ENCODE results near the gene C5. TPM values are rescaled to one million over a fixed set of nuclear protein-coding genes. Genes with fewer than 3 reads are reported as not detected.

C5 gene
- total and polyA plus RNA-seq, 9 of the 15 experiments (the other 6 are each of a cell fraction or from before 2014, with no cell fraction given): 0.08 to 0.91 (median 0.42) TPM

DNA sequence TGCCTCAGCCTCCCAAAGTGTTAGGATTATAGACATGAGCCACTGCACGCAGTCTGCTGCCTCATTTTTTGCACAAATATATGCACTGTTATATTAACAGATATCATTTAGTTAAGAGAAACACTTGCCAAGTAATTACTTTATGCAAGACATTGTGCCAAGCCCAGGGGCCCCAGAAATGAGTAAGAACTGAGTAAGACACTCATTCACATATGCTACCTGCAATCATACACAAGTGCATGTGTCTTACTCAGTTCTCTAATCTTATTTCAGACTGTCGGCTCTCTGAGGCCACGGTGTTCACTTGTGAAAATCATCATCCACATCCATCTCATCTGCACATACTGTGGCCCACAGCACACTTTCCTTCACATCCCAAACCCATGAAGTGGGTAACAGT is 139.4 kb downstream of the C5 start:
- Histone ChIP-seq H3K9ac (ENCODE audit: insufficient read depth in 1 of 2, low read depth in 2 of 2, low read length in 2 of 2) (no peak overlapping the region), H3K79me2 (ENCODE audit: control insufficient read depth, insufficient read depth, low read length) (no peaks in the 10 kb centered on the region), H3K4me1 (replicated peaks in 1 of 2; ENCODE audit: control insufficient read depth in 2 of 2, insufficient read depth in 2 of 2, low read length in 2 of 2) (peaks cover 12 to 15% of the 10 kb centered on the region in 2 experiments; a peak in 4 of 5 replicates), H3K27me3 (ENCODE audit: control insufficient read depth in 2 of 2, insufficient read depth in 2 of 2, low read length in 2 of 2) (no peaks in the 10 kb centered on the region), H3K9me3 (replicated peaks; ENCODE audit: control insufficient read depth, insufficient read depth, low read depth, low read length) (no peaks in the 10 kb centered on the region), H3K27ac (ENCODE audit: extremely low read depth, low read depth, low read length) (no peak overlapping the region), H3K4me2 (ENCODE audit: insufficient read depth, low read length) (no peak overlapping the region), H3K9me1 (ENCODE audit: control insufficient read depth, insufficient read depth, low read length) (no peaks in the 10 kb centered on the region), H2AFZ (ENCODE audit: low read depth, low read length) (no peak overlapping the region), H4K20me1 (replicated peaks; ENCODE audit: control insufficient read depth, insufficient read depth, low read length) (no peaks in the 10 kb centered on the region), H3K4me3 (no peak overlapping the region), H3K36me3 (ENCODE audit: control insufficient read depth, insufficient read depth, low read length) (no peaks in the 10 kb centered on the region)
- POLR2A ChIA-PET: interaction anchor here (1.4 to 1.8 kb wide), 3 partner anchors 10 to 13 kb away, joined by 3 to 6 read pairs (median 3); no protein-coding TSS in a partner anchor
- 33% methylated on average over 3 of the region's 3 CpGs for WGBS (ENCODE audit: insufficient coverage, low coverage, missing lambda C conversion rate)
- in situ Hi-C loops (cut with MboI): no loop called here
- no peak for ATAC-seq
- TF ChIP-seq TAF15 (IDR thresholded peaks at IDR 0.05; ENCODE audit: low read depth, low read length): no peak
- intact Hi-C loops (cut with micrococcal nuclease): no loop called here
- CTCF ChIA-PET (ENCODE audit: low intra/inter-chr PET ratio): no interaction called here
- no peak for DNase-seq (ENCODE audit: extremely low read depth in 1 of 4, low spot score in 3 of 4)
- BruUV-seq (replicated peaks): no TSS peak
- no peak for FAIRE-seq

DNA sequence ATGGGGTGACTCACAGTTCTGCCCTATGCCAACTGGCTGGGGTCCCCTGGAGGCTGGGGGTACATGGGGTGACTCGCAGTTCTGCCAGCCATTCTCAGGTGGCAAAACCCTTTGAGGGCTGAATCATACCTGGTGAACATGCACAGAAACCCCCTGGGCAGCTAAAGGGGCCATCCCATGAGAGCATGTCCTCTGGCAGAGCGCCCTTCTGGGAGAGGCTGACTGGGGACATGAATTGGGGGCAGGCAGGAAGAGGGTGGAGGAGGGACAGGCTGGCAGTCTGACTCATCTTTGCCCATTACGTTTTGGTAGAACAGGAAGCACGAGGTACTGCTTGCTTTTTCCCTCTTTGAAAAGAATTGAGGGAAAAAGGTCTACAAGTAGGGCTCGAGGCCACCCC is 140.2 kb downstream of the C5 start:
- TF ChIP-seq, protein P1, sequence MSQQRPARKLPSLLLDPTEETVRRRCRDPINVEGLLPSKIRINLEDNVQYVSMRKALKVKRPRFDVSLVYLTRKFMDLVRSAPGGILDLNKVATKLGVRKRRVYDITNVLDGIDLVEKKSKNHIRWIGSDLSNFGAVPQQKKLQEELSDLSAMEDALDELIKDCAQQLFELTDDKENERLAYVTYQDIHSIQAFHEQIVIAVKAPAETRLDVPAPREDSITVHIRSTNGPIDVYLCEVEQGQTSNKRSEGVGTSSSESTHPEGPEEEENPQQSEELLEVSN (IDR thresholded peaks at IDR 0.05; ENCODE audit: borderline replicate concordance in 1 of 2, extremely low read depth in 1 of 2, insufficient read depth in 1 of 2, insufficient read length in 1 of 2, low read depth in 1 of 2, low read length in 1 of 2, poor library complexity in 1 of 2, severe bottlenecking in 1 of 2): peak in 1 of 2 experiments; percentile 14
- TF ChIP-seq ZNF830 (CRISPR knock-in tag; IDR thresholded peaks at IDR 0.05): no peak
- peaks cover 20 to 22% of the 10 kb centered on the region in 2 experiments; a peak in 4 of 5 replicates for H3K4me1 ChIP-seq (replicated peaks in 1 of 2; ENCODE audit: control insufficient read depth in 2 of 2, insufficient read depth in 2 of 2, low read length in 2 of 2)
- FAIRE-seq (no peak), ATAC-seq (no peak), DNase-seq (ENCODE audit: extremely low read depth in 1 of 4, low spot score in 3 of 4) (no peak)
- H3K9ac ChIP-seq (ENCODE audit: insufficient read depth in 1 of 2, low read depth in 2 of 2, low read length in 2 of 2): no peak overlapping the region
- no peaks in the 10 kb centered on the region for H3K79me2 ChIP-seq (ENCODE audit: control insufficient read depth, insufficient read depth, low read length)
- no peak overlapping the region for H2AFZ ChIP-seq (ENCODE audit: low read depth, low read length)
- intact Hi-C loops (cut with micrococcal nuclease): no loop called here
- no peaks in the 10 kb centered on the region for H3K9me1 ChIP-seq (ENCODE audit: control insufficient read depth, insufficient read depth, low read length)
- BruUV-seq (replicated peaks): no TSS peak
- no peak overlapping the region for H3K4me3 ChIP-seq
- H3K27ac ChIP-seq (ENCODE audit: extremely low read depth, low read depth, low read length): no peak overlapping the region
- H4K20me1 ChIP-seq (replicated peaks; ENCODE audit: control insufficient read depth, insufficient read depth, low read length): no peaks in the 10 kb centered on the region
- in situ Hi-C loops (cut with MboI): no loop called here
- ChIA-PET CTCF (ENCODE audit: low intra/inter-chr PET ratio) (no interaction called here), POLR2A (interaction anchor here (1.4 kb wide), 1 partner anchor 10 kb away, joined by 3 read pairs; no protein-coding TSS in a partner anchor)
- H3K9me3 ChIP-seq (replicated peaks; ENCODE audit: control insufficient read depth, insufficient read depth, low read depth, low read length): no peaks in the 10 kb centered on the region
- 13% methylated on average over 5 of the region's 5 CpGs for WGBS (ENCODE audit: insufficient coverage, low coverage, missing lambda C conversion rate)
- H3K4me2 ChIP-seq (ENCODE audit: insufficient read depth, low read length): no peak overlapping the region
- no peaks in the 10 kb centered on the region for H3K36me3 ChIP-seq (ENCODE audit: control insufficient read depth, insufficient read depth, low read length)
- H3K27me3 ChIP-seq (ENCODE audit: control insufficient read depth in 2 of 2, insufficient read depth in 2 of 2, low read length in 2 of 2): no peaks in the 10 kb centered on the region
